Upper lobe of left lung (tissue), 4 donors: Measurements from ENCODE around the gene KNDC1.

Experiments used
- POLR2A ChIP-seq, 4 donors: fragments of 450-650 bp; IDR thresholded peaks; one replicate each; pipeline ENCODE4 v1.5.1; 2016 to 2017; ENCODE audit warnings: antibody characterized with exemption in 4 of 4, mild to moderate bottlenecking in 2 of 4
- POLR2AphosphoS5 ChIP-seq, 2 donors: sonication (generic); formaldehyde crosslinking; IDR thresholded peaks; one replicate each; pipeline ENCODE4 v1.5.1; 2017; ENCODE audit warnings: antibody characterized with exemption in 2 of 2
- TF ChIP-seq, protein P1 (sequence below), 6 experiments: fragments of 450-650 bp in 4 of 6; fragments of 200-600 bp in 2 of 6; sonication (generic) in 2 of 6; IDR thresholded peaks; one replicate each; pipeline ENCODE4 v1.5.1; 2016 to 2019; ENCODE audit warnings: antibody characterized with exemption in 6 of 6

GRCh38 chr10:133167693-133168616 lies 7.9 kb downstream of the KNDC1 start:
- TF ChIP-seq, protein P1, sequence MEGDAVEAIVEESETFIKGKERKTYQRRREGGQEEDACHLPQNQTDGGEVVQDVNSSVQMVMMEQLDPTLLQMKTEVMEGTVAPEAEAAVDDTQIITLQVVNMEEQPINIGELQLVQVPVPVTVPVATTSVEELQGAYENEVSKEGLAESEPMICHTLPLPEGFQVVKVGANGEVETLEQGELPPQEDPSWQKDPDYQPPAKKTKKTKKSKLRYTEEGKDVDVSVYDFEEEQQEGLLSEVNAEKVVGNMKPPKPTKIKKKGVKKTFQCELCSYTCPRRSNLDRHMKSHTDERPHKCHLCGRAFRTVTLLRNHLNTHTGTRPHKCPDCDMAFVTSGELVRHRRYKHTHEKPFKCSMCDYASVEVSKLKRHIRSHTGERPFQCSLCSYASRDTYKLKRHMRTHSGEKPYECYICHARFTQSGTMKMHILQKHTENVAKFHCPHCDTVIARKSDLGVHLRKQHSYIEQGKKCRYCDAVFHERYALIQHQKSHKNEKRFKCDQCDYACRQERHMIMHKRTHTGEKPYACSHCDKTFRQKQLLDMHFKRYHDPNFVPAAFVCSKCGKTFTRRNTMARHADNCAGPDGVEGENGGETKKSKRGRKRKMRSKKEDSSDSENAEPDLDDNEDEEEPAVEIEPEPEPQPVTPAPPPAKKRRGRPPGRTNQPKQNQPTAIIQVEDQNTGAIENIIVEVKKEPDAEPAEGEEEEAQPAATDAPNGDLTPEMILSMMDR (IDR thresholded peaks at IDR 0.05) = no peak
- no peak for TF ChIP-seq POLR2A (IDR thresholded peaks at IDR 0.05)
- TF ChIP-seq POLR2AphosphoS5 (IDR thresholded peaks at IDR 0.05) = no peak
